Stomach (tissue), 9 donors: ENCODE results near the gene SHANK3. TPM values are rescaled to one million over a fixed set of nuclear protein-coding genes. Genes with fewer than 3 reads are reported as not detected.
"Not testable (repeated sequence)": the region's sequence is repeated elsewhere in the genome, so short reads cannot be mapped to it uniquely, and the experiment has no call there.

Source experiments
- DNase-seq, 2 donors: peaks; one replicate each; pipeline versions ENCODE4 v3.0.0 to v3.0.0-alpha.2; 2013 to 2019
- H3K27ac ChIP-seq, 5 donors: fragments of 200-600 bp in 4 of 5; sonication (generic) in 4 of 5; one replicate each; pipeline ENCODE4 v1.5.1; 2013 to 2019; ENCODE audit warnings: mild to moderate bottlenecking in 1 of 5, moderate library complexity in 1 of 5
- H3K27me3 ChIP-seq, 3 donors: fragments of 200-600 bp; sonication (generic); one replicate each; pipeline ENCODE4 v1.5.1; 2017 to 2019; ENCODE audit warnings: mixed run types in 1 of 3
- H3K36me3 ChIP-seq, 4 donors: fragments of 200-600 bp; sonication (generic); 1 replicate in 3 of 4; 2 replicates in 1 of 4; pipeline ENCODE4 v1.5.1; 2016 to 2019
- H3K4me1 ChIP-seq, 4 donors: fragments of 200-600 bp; sonication (generic); one replicate each; pipeline ENCODE4 v1.5.1; 2016 to 2019
- H3K4me3 ChIP-seq, 4 donors: fragments of 200-600 bp; sonication (generic) in 3 of 4; one replicate each; pipeline ENCODE4 v1.5.1; 2016 to 2019; ENCODE audit warnings: mild to moderate bottlenecking in 1 of 4
- H3K9me3 ChIP-seq, 4 donors: fragments of 200-600 bp; sonication (generic); one replicate each; pipeline ENCODE4 v1.5.1; 2016 to 2019
- EP300 ChIP-seq: sonication (generic); formaldehyde crosslinking; IDR thresholded peaks from one replicate; pipeline ENCODE4 v1.6.1; 2017; ENCODE audit warnings: antibody characterized with exemption
- POLR2A ChIP-seq, 4 donors: fragments of 450-650 bp; IDR thresholded peaks; one replicate each; pipeline ENCODE4 v1.6.1; 2016; ENCODE audit warnings: antibody characterized with exemption in 4 of 4, control low read depth in 2 of 4, mild to moderate bottlenecking in 1 of 4, moderate library complexity in 1 of 4
- POLR2AphosphoS5 ChIP-seq, 3 donors: sonication (generic); formaldehyde crosslinking; IDR thresholded peaks; one replicate each; pipeline ENCODE4 v1.6.1; 2016; ENCODE audit warnings: antibody characterized with exemption in 3 of 3
- WGBS, 5 donors: extraction: QIAGEN DNeasy Blood & Tissue Kit in 3 of 5; methylation state at CpG; one replicate each; pipeline versions ENCODE4 v1.1.5 to v1.1.7; 2013 to 2018; 5-methylcytosine and 5-hydroxymethylcytosine counted together
- intact Hi-C: fragments of 100-400 bp; cut with DNase I; formaldehyde crosslinking; loops from one replicate; pipeline ENCODE4 v1.15.1; 2023; ENCODE audit warnings: low total_unique reads
- polyA plus RNA-seq, 3 donors: library from polyadenylated mRNA; stranded (reverse); fragments of 200-250 nt; gene quantifications; one replicate each; pipeline ENCODE4 v1.2.3, GENCODE V29; 2013
- total RNA-seq, 5 donors: library from RNA; depleted of rRNA; stranded (reverse); fragments of >200 nt; gene quantifications; one replicate each; pipeline versions ENCODE4 v1.1.0 to v1.2.3, GENCODE V29; 2014 to 2016
- TF ChIP-seq, protein P1 (sequence below), 7 experiments: fragments of 450-650 bp in 4 of 7; fragments of 200-600 bp in 3 of 7; sonication (generic) in 3 of 7; IDR thresholded peaks; one replicate each; pipeline ENCODE4 v1.5.1; 2016 to 2019; ENCODE audit warnings: antibody characterized with exemption in 7 of 7, control low read depth in 2 of 7, mild to moderate bottlenecking in 1 of 7
- donor health status: healthy with polysubstance abuse.
- donor health status: Bipolar disorder and iron deficiency.
- donor health status: healthy.

Gene SHANK3
- total and polyA plus RNA-seq, 8 donors = 2.5 to 31.2 (median 5.1) TPM

DNA sequence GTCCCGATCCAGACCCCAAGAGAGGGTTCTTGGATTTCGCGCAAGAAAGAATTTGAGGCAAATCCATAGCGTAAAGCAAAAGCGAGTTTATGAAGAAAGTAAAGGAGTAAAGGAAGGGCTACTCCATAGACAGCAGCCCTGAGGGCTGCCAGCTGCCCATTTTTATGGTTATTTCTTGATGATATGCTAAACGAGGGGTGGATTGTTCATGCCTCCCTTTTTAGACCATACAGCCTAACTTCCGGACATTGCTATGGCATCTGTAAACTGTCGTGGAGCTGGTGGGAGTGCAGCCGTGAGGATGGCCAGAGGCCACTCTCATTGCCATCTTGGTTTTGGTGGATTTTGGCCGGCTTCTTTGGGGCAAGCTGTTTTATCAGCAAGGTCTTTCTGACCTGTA is 19.4 kb upstream of the SHANK3 start:
- intact Hi-C loops = no loop called here
- Histone ChIP-seq H3K36me3 (no peaks in the 10 kb centered on the region), H3K9me3 (peaks cover 0 to 12% (median 5%) of the 10 kb centered on the region in 4 donors), H3K4me3 (no peak overlapping the region), H3K27me3 (peaks cover 0 to 43% (median 0%) of the 10 kb centered on the region in 3 donors), H3K4me1 (no peaks in the 10 kb centered on the region), H3K27ac (no peak overlapping the region)
- no peak for DNase-seq
- 86 to 92% (median 90%) methylated on average over 10 of the region's 10 CpGs for WGBS, 5 donors
- TF ChIP-seq POLR2AphosphoS5 (IDR thresholded peaks at IDR 0.05) (no peak), EP300 (no peak), POLR2A (IDR thresholded peaks at IDR 0.05) (no peak)
- TF ChIP-seq, protein P1, sequence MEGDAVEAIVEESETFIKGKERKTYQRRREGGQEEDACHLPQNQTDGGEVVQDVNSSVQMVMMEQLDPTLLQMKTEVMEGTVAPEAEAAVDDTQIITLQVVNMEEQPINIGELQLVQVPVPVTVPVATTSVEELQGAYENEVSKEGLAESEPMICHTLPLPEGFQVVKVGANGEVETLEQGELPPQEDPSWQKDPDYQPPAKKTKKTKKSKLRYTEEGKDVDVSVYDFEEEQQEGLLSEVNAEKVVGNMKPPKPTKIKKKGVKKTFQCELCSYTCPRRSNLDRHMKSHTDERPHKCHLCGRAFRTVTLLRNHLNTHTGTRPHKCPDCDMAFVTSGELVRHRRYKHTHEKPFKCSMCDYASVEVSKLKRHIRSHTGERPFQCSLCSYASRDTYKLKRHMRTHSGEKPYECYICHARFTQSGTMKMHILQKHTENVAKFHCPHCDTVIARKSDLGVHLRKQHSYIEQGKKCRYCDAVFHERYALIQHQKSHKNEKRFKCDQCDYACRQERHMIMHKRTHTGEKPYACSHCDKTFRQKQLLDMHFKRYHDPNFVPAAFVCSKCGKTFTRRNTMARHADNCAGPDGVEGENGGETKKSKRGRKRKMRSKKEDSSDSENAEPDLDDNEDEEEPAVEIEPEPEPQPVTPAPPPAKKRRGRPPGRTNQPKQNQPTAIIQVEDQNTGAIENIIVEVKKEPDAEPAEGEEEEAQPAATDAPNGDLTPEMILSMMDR (IDR thresholded peaks at IDR 0.05) = no peak

DNA sequence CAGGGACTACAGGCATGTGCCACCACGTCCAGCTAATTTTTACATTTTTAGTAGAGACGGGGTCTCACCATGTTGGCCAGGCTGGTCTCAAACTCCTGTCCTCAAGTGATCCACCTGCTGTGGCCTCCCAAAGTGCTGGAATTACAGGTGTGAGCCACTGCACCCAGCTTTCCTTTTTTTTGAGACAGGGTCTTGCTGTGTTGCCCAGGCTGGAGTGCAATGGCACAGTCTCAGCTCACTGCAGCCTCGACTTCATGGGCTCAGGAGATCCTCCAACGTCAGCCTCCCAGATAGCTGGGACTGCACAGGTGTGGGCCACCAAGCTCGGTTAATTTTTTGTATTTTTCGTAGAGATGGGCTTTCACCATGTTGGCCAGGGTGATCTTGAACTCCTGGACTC is 18.0 kb upstream of the SHANK3 start:
- H3K4me3 ChIP-seq, H3K36me3 ChIP-seq, H3K4me1 ChIP-seq, H3K9me3 ChIP-seq, H3K27ac ChIP-seq, intact Hi-C loops: not testable (repeated sequence)
- 80 to 89% (median 85%) methylated on average over 6 of the region's 6 CpGs for WGBS, 5 donors
- peak in 1 of 2 donors; percentile 2 for DNase-seq
- peaks cover 0 to 53% (median 0%) of the 10 kb centered on the region in 3 donors for H3K27me3 ChIP-seq

DNA sequence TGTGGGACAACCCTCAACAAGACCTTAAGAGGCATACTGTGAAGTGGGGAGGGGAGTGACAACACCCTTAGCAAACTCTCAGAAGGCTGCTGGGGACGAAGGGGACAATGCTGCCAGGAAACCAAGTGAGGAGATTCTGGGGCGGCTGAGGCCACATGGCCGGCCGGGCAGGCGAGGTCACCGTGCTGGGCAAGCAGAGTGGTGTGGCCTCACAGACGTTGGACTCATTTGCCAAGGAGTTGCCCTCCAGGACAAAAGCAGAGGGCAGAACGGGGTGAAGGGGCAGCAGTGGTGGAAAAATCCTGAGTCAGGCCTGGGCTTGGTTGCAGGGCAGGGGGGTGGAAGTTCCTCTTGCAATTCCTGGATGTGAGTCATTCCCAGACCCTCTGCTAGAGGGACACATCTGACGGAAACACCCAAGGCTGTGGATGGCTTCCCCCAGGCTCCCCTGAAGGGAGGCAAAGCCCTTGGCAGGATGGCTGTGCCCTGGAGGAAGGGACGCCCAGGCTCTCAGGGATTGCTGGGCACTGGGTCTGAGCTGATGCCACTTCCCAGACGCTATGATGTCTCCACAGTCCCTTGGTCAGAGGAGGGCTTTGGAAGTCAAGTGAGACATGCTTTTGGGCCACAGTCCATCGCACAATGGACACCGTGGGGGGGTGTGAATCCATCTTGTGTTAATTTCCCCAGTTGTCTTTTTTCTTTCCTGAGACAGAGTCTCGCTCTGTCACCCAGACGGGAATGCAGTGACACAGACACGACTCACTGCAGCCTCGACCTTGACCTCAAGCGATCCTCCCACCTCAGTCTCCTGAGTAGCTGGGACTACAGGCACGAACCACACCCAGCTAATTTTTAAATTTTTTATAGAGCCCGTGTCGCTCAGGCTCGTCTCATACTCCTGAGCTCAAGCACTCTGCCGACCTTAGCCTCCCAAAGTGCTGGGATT is 16.2 kb upstream of the SHANK3 start:
- Histone ChIP-seq H3K27ac (peak overlapping the region in 4 of 5 donors; percentile 13 to 61 (median 50)), H3K27me3 (peaks cover 0 to 66% (median 0%) of the 10 kb centered on the region in 3 donors), H3K9me3 (no peaks in the 10 kb centered on the region), H3K4me1 (no peaks in the 10 kb centered on the region), H3K4me3 (no peak overlapping the region), H3K36me3 (no peaks in the 10 kb centered on the region)
- WGBS, 5 donors = 56 to 63% (median 60%) methylated on average over 23 of the region's 23 CpGs
- peak in 1 of 2 donors; percentile 47 for DNase-seq
- intact Hi-C loops = no loop called here
- peak in 2 of 3 donors; percentile 29 to 52 for TF ChIP-seq POLR2AphosphoS5 (IDR thresholded peaks at IDR 0.05)
- no peak for TF ChIP-seq EP300

DNA sequence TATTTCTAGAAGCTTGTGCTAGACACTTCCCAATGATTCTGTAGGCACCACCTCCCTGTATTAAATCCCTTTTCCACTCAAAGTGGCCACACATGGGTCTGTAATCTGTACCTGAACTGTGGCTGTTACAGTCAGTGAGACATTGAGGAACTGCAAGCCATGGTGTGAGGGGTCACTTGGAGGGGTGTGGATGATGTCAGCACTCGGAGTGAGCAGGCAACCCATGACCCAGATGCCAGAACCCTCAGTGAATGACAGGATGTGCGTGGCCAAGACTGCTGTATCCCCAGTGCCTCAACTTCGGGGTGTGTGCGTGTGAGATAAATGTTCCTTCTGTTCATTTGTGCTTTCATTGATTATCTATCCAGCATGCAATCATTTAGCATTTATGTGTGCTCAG is 14.7 kb upstream of the SHANK3 start:
- Histone ChIP-seq H3K27ac (no peak overlapping the region), H3K4me3 (no peak overlapping the region), H3K4me1 (no peaks in the 10 kb centered on the region), H3K9me3 (no peaks in the 10 kb centered on the region), H3K36me3 (no peaks in the 10 kb centered on the region), H3K27me3 (peaks cover 0 to 67% (median 0%) of the 10 kb centered on the region in 3 donors)
- WGBS, 5 donors = 35 to 65% (median 59%) methylated on average over 4 of the region's 4 CpGs
- intact Hi-C loops = no loop called here
- TF ChIP-seq POLR2A (IDR thresholded peaks at IDR 0.05) (no peak), POLR2AphosphoS5 (IDR thresholded peaks at IDR 0.05) (no peak), EP300 (no peak)
- TF ChIP-seq, protein P1 (IDR thresholded peaks at IDR 0.05) = no peak
- no peak for DNase-seq

DNA sequence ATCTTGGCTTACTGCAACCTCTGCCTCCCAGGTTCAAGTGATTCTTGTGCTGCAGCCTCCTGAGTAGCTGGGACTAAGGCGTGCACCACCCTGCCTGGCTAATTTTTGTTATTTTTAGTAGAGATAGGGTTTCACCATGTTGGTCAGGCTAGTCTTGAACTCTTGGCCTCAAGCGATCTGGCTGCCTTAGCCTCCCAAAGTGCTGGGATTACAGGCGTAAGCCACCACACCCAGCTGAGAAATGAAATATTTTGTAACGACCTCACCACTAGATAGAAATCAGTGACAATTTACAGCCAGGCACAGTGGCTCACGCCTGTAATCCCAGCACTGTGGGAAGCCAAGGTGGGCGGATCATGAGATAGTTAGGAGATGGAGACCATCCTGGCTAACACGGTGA is 12.9 kb upstream of the SHANK3 start:
- H3K36me3 ChIP-seq, H3K9me3 ChIP-seq: not testable (repeated sequence)
- 87 to 94% (median 88%) methylated on average over 7 of the region's 7 CpGs for WGBS, 5 donors

DNA sequence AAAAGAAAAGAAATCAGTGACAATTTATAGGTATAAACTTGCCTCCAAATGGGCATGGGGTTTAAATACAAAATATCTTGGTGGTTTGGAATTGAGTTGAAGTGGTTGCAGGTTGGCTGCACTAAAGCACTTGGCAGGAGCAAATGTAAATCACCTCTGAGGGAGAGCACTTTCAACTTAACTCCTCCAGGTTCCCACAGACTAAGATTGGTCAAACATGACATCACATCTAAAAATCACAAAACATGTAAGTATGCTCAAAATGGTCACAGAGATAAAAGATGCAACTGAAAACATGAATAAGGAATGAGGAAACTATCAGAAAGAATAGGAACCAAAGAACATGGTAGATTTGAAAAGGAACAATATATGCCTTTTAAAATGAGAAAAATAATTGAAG is 12.3 kb upstream of the SHANK3 start:
- TF ChIP-seq POLR2A (IDR thresholded peaks at IDR 0.05) = no peak
- no peak for TF ChIP-seq EP300
- TF ChIP-seq, protein P1 (IDR thresholded peaks at IDR 0.05) = no peak
- TF ChIP-seq POLR2AphosphoS5 (IDR thresholded peaks at IDR 0.05) = no peak
- Histone ChIP-seq H3K36me3 (no peaks in the 10 kb centered on the region), H3K27ac (no peak overlapping the region), H3K4me1 (no peaks in the 10 kb centered on the region), H3K27me3 (peaks cover 0 to 55% (median 0%) of the 10 kb centered on the region in 3 donors), H3K4me3 (no peak overlapping the region), H3K9me3 (no peaks in the 10 kb centered on the region)
- intact Hi-C loops = no loop called here
- DNase-seq = no peak

More for the DNA sequence above, 12.9 kb upstream of the SHANK3 start:
- DNase-seq, H3K4me1 ChIP-seq, H3K4me3 ChIP-seq, intact Hi-C loops, H3K27ac ChIP-seq: not testable (repeated sequence)
- H3K27me3 ChIP-seq = peaks cover 0 to 58% (median 0%) of the 10 kb centered on the region in 3 donors
